ENCODE results near the gene SETD3. TPM values are rescaled to one million over a fixed set of nuclear protein-coding genes. Genes with fewer than 3 reads are reported as not detected.

SETD3 gene
- total RNA-seq, 6 experiments from 2014 or later = 42.1 to 53.9 (median 47.0) TPM

GRCh38 chr14:99408286-99408970, 72.2 kb downstream of the SETD3 start:
- Mint-ChIP-seq H3K27ac (no peak overlapping the region), H3K4me1 (ENCODE audit: low read depth) (peaks cover 10% of the 10 kb centered on the region), H3K4me3 (no peak overlapping the region), H3K36me3 (ENCODE audit: low read depth) (peaks cover 10% of the 10 kb centered on the region), H3K27me3 (ENCODE audit: insufficient read depth) (peaks cover 2% of the 10 kb centered on the region; the same call in 1 of the 2 replicates), H3K9me3 (no peaks in the 10 kb centered on the region)
- DNase-seq = no peak
- no peak for TF ChIP-seq CTCF (IDR thresholded peaks at IDR 0.05)

GRCh38 chr14:99407416-99407815, 73.2 kb downstream of the SETD3 start:
- Mint-ChIP-seq H3K4me3 (no peak overlapping the region), H3K27me3 (ENCODE audit: insufficient read depth) (peaks cover 2% of the 10 kb centered on the region; the same call in 1 of the 2 replicates), H3K9me3 (no peaks in the 10 kb centered on the region), H3K27ac (no peak overlapping the region), H3K4me1 (ENCODE audit: low read depth) (peaks cover 6% of the 10 kb centered on the region), H3K36me3 (ENCODE audit: low read depth) (peaks cover 10% of the 10 kb centered on the region)
- no peak for TF ChIP-seq CTCF (IDR thresholded peaks at IDR 0.05)
- no peak for DNase-seq

GRCh38 chr14:99402950-99403349, 77.7 kb downstream of the SETD3 start:
- H3K9me3 Mint-ChIP-seq = no peaks in the 10 kb centered on the region
- no peak overlapping the region for H3K4me3 Mint-ChIP-seq
- no peak for TF ChIP-seq CTCF (IDR thresholded peaks at IDR 0.05)
- no peaks in the 10 kb centered on the region; the same call in 1 of the 2 replicates for H3K27me3 Mint-ChIP-seq (ENCODE audit: insufficient read depth)
- no peaks in the 10 kb centered on the region for H3K4me1 Mint-ChIP-seq (ENCODE audit: low read depth)
- no peak overlapping the region for H3K27ac Mint-ChIP-seq
- no peak for DNase-seq
- H3K36me3 Mint-ChIP-seq (ENCODE audit: low read depth) = peaks cover 17% of the 10 kb centered on the region

- H3K36me3 Mint-ChIP-seq (ENCODE audit: low read depth) = peaks cover 17% of the 10 kb centered on the region
- TF ChIP-seq CTCF (IDR thresholded peaks at IDR 0.05) = no peak
Measured at GRCh38 chr14:99402285-99402648, 78.4 kb downstream of the SETD3 start.

GRCh38 chr14:99401621-99402284, 78.9 kb downstream of the SETD3 start:
- Mint-ChIP-seq H3K27me3 (ENCODE audit: insufficient read depth) (no peaks in the 10 kb centered on the region; the same call in none of the 2 replicates), H3K27ac (no peak overlapping the region), H3K4me1 (ENCODE audit: low read depth) (no peaks in the 10 kb centered on the region), H3K9me3 (no peaks in the 10 kb centered on the region), H3K36me3 (ENCODE audit: low read depth) (peaks cover 17% of the 10 kb centered on the region), H3K4me3 (no peak overlapping the region)
- DNase-seq = no peak
- no peak for TF ChIP-seq CTCF (IDR thresholded peaks at IDR 0.05)

More at GRCh38 chr14:99402285-99402648, 78.4 kb downstream of the SETD3 start:
- Mint-ChIP-seq H3K27ac (no peak overlapping the region), H3K4me1 (ENCODE audit: low read depth) (no peaks in the 10 kb centered on the region), H3K4me3 (no peak overlapping the region), H3K9me3 (no peaks in the 10 kb centered on the region), H3K27me3 (ENCODE audit: insufficient read depth) (no peaks in the 10 kb centered on the region; the same call in none of the 2 replicates)
- DNase-seq = no peak

Data from HFFc6 (cell line).